Activated naive CD4-positive, alpha-beta T cell treated with anti-CD3 and anti-CD28 coated beads, Interleukin-2, amount 50 U/mL, for 72 hours (primary cell): ENCODE results near the gene DHRS2. TPM values are rescaled to one million over a fixed set of nuclear protein-coding genes. Genes with fewer than 3 reads are reported as not detected.
"Not testable (repeated sequence)": the region's sequence is repeated elsewhere in the genome, so short reads cannot be mapped to it uniquely, and the experiment has no call there.

Source experiments
- ATAC-seq, 2 donors: fragments of 150-1000 bp; cut with Tn5 transposase; 2 replicates each; pipeline ENCODE4 v1.10.0; 2021; ENCODE audit warnings: mild to moderate bottlenecking in 2 of 2, moderate library complexity in 2 of 2
- DNase-seq, 2 donors: peaks; one replicate each; pipeline ENCODE4 v3.0.0; 2021 to 2022; ENCODE audit warnings: low spot score in 2 of 2
- H3K27ac Mint-ChIP-seq, 2 donors: one replicate each; pipeline ENCODE4 v1.8.0; 2022; ENCODE audit warnings: mild to moderate bottlenecking in 2 of 2, mixed read lengths in 2 of 2
- H3K36me3 Mint-ChIP-seq, 2 donors: one replicate each; pipeline ENCODE4 v1.8.0; 2022; ENCODE audit warnings: mixed read lengths in 2 of 2
- H3K9me3 Mint-ChIP-seq, 2 donors: one replicate each; pipeline ENCODE4 v1.8.0; 2022; ENCODE audit warnings: mixed read lengths in 2 of 2
- total RNA-seq, 2 donors: library from RNA; stranded (reverse); gene quantifications; one replicate each; pipeline ENCODE4 v1.2.3, GENCODE V29; 2022

The DHRS2 gene
- total RNA-seq, 2 donors from 2014 or later, result 1.1 to 1.3 TPM

DNA sequence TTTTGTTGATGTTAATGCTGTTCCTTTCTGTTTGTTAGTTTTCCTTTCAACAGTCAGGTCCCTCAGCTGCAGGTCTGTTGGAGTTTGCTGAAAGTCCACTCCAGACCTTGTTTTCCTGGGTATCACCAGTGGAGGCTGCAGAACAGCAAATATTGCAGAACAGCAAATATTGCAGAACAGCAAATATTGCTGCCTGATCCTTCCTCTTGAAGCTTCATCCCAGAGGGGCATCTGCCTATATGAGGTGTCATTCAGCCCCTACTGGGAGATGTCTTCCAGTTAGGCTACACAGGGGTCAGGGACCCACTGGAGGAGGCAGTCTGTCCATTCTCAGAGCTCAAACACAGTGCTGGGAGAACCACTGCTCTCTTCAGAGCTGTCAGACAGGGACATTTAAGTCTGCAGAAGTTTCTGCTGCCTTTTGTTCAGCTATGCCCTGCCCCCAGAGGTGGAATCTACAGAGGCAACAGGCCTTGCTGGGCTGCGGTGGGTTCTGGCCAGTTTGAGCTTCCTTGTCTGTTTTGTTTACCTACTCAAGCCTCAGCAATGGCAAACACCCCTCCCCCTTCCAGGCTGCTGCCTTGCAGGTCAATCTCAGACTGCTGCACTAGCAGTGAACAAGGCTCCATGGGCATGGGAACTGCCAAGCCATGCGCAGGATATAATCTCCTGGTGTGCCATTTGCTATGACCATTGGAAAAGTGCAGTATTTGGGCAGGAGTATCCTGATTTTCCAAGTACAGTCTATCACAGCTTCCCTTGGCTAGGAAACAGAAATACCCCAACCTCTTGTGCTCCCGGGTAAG is 53.7 kb downstream of the DHRS2 start:
- not testable (repeated sequence) for H3K27ac Mint-ChIP-seq, ATAC-seq, H3K36me3 Mint-ChIP-seq, H3K9me3 Mint-ChIP-seq, DNase-seq

DNA sequence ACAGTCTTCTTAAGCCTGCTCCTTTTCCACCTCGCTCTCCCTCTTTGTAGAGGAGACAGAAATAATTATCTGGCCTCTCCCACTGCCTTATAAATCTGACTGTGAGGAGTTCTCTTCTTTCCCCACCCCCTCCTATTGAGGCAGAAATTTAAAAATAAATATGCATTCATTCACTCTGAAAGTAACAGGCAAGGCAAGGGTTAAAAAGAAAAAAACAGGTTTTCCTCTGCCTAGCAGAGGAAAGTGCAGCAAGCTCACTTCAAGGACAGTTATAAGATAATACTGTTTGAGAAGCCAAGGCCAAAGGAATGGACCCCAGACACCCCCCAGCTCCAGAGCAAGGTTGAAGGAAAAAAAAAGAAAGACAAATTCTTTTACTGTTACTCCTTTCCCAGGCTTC is 56.3 kb downstream of the DHRS2 start:
- no peak overlapping the region for H3K27ac Mint-ChIP-seq
- no peak for ATAC-seq
- no peak for DNase-seq
- H3K36me3 Mint-ChIP-seq, result no peaks in the 10 kb centered on the region
- peaks cover 0 to 4% of the 10 kb centered on the region in 2 donors for H3K9me3 Mint-ChIP-seq

DNA sequence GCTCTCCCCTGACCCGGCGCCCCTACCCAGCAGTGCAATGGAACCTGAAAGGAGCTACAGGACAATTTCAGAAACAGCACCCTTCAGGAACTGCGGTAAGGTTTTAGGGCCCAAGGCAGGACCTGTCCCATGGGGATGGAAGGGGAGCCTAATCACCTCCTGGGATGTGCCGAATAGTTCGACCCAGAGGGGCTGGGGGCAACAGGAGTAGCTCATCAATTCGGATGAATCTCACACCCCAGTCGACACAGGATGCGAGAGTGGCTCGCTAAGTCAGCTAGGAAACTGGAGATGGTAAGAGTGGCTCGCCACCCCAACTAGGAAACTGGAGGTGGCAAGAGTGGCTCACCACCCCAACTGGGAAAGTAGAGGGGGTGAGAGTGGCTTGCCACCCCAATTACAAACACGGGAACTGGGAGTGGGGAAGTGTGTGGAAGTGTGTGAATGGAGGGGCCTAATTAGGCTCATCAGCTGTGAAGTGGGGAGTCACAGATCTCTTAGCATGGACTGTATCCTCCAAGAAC is 57.1 kb downstream of the DHRS2 start:
- H3K9me3 Mint-ChIP-seq, result peaks cover 0 to 4% of the 10 kb centered on the region in 2 donors
- ATAC-seq (no peak), DNase-seq (no peak)
- H3K36me3 Mint-ChIP-seq, result no peaks in the 10 kb centered on the region
- no peak overlapping the region for H3K27ac Mint-ChIP-seq

DNA sequence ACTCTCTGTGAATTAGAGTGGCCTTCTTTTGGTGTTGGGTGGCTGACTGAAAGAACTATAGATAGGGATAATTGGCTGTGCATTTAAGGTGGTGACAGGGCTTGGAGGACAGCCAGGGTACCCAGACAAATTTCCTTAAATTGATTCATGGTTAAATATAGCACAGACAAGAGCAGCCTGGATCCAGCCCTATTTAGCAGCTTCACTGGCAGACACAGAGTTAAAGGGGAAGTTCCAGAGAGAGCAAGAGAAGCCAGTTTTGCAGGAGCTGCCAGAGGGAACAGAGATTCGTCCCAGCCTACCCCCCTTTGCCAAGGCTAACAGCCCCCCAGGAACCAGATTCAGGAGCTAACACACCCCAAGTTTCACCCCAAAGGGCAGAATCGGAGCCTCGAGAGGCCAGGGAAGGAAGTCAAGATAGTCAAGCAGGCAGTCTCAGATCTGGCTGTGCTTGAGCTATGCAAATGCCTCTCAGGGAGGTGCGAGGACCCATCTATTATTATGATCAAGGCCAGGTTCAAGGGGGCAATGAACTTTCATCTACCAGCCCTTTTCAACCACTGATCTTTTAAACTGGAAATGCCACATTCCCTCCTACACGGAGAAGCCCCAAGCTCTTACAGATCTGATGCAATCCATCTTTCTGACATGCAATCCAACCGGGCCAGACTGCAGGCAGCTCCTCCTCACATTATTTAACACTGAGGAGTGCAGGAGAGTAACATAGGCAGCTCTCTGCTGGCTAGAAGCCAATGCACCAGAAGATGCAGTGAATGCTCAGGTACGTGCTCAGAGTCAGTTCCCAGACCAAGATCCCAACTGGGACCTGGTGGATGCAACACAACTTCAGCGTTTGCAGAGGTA is 58.2 kb downstream of the DHRS2 start:
- Mint-ChIP-seq H3K9me3 (peaks cover 0 to 4% of the 10 kb centered on the region in 2 donors), H3K36me3 (no peaks in the 10 kb centered on the region), H3K27ac (no peak overlapping the region)
- ATAC-seq, result no peak
- no peak for DNase-seq

Other genes starting within 250 kb of the DHRS2 start
- under 1 TPM in 1 of 2 donors, not detected in 1; 0.60 TPM for gene MYH6, start 228.1 kb upstream of the DHRS2 start, total RNA-seq
- not detected for gene MYH7, start 200.7 kb upstream of the DHRS2 start, total RNA-seq
- 10 to 100 TPM; 54.2 to 58.3 TPM for gene NGDN, start 166.7 kb upstream of the DHRS2 start, total RNA-seq
- gene ZFHX2, start 84.6 kb upstream of the DHRS2 start, total RNA-seq, result 1 to 10 TPM; 1.1 to 2.5 TPM
- gene THTPA, start 80.1 kb upstream of the DHRS2 start, total RNA-seq, result 1 to 10 TPM; 5.9 to 6.5 TPM
- gene AP1G2, start 68.6 kb upstream of the DHRS2 start, total RNA-seq, result 100 to 1,000 TPM; 193 to 370 TPM
- not detected for gene JPH4, start 57.6 kb upstream of the DHRS2 start, total RNA-seq